BJ (cell line): ENCODE data around the gene ADD3. TPM values are rescaled to one million over a fixed set of nuclear protein-coding genes. Genes with fewer than 3 reads are reported as not detected.

ENCODE experiments used
- CTCF ChIA-PET: fragments of 350-600 bp; formaldehyde crosslinking; extraction: SDS; loops from one replicate; lab custom pipeline; 2021; ENCODE audit warnings: antibody characterized with exemption, inconsistent platforms; lab: Yijun Ruan, JAX
- POLR2A ChIA-PET: fragments of 300-600 bp; sonication (Branson Sonifier 250); formaldehyde crosslinking; extraction: SDS; loops from one replicate; lab custom pipeline; 2021; ENCODE audit warnings: antibody characterized with exemption; lab: Charles Lee
- DNase-seq: peaks from one replicate; pipeline ENCODE4 v3.0.0-alpha.2; 2011; ENCODE audit warnings: low read depth
- H3K27me3 ChIP-seq: 2 replicates; pipeline ENCODE4 v1.6.0; 2011; ENCODE audit warnings: low read length; ENCODE audit not compliant: control insufficient read depth, insufficient read depth
- H3K36me3 ChIP-seq: 2 replicates; pipeline ENCODE4 v1.5.1; 2011; ENCODE audit warnings: low read length; ENCODE audit not compliant: control insufficient read depth, insufficient read depth
- H3K4me3 ChIP-seq: 2 replicates; pipeline ENCODE4 v1.5.1; 2011; ENCODE audit warnings: low read depth, mild to moderate bottlenecking, control low read depth, low read length
- CTCF ChIP-seq: IDR thresholded peaks from 2 replicates; pipeline ENCODE4 v1.5.1; 2011; ENCODE audit warnings: low read depth, mild to moderate bottlenecking, control low read depth, inconsistent platforms, low read length, moderate library complexity; ENCODE audit not compliant: insufficient read depth
- polyA plus RNA-seq: library from polyadenylated mRNA; depleted of rRNA; stranded (reverse); fragments of >200 nt; gene quantifications from 2 replicates; pipeline ENCODE4 v1.2.3, GENCODE V29; 2011

The ADD3 gene
- polyA plus RNA-seq, 1 experiment, result 52.0 TPM

- peaks cover 8% of the 10 kb centered on the region for H3K27me3 ChIP-seq
- no peak for TF ChIP-seq CTCF
- no peak overlapping the region for H3K4me3 ChIP-seq
- ChIA-PET CTCF (interaction anchor here (1.4 kb wide), 1 partner anchor 20 kb away, joined by 3 read pairs; no protein-coding TSS in a partner anchor), POLR2A (no interaction called here)
- DNase-seq, result no peak
- H3K36me3 ChIP-seq, result no peaks in the 10 kb centered on the region
These were observed 152.3 kb downstream of the ADD3 start for GRCh38 chr10:110160081-110160480.

- no peaks in the 10 kb centered on the region for H3K36me3 ChIP-seq
- POLR2A ChIA-PET, result no interaction called here
- no peak for DNase-seq
- CTCF ChIA-PET, result interaction anchor here (1.4 kb wide), 1 partner anchor 19 kb away, joined by 3 read pairs; no protein-coding TSS in a partner anchor
- no peak overlapping the region for H3K4me3 ChIP-seq
- no peak for TF ChIP-seq CTCF
- peaks cover 9% of the 10 kb centered on the region for H3K27me3 ChIP-seq
These were observed 152.7 kb downstream of the ADD3 start for GRCh38 chr10:110160522-110160921.

- H3K36me3 ChIP-seq, result no peaks in the 10 kb centered on the region
- POLR2A ChIA-PET, result no interaction called here
These were observed 155.0 kb downstream of the ADD3 start for GRCh38 chr10:110162741-110163145.

GRCh38 chr10:110163192-110163773, 155.5 kb downstream of the ADD3 start:
- no peak for DNase-seq
- H3K27me3 ChIP-seq, result peaks cover 15% of the 10 kb centered on the region
- no peak overlapping the region for H3K4me3 ChIP-seq
- no peak for TF ChIP-seq CTCF
- CTCF ChIA-PET, result interaction anchor here (0.9 to 2.0 kb wide), 2 partner anchors 10 to 72 kb away, joined by 3 to 4 read pairs; no protein-coding TSS in a partner anchor
- POLR2A ChIA-PET, result no interaction called here
- no peaks in the 10 kb centered on the region for H3K36me3 ChIP-seq

More at GRCh38 chr10:110162741-110163145, 155.0 kb downstream of the ADD3 start:
- no peak for TF ChIP-seq CTCF
- DNase-seq, result no peak
- H3K27me3 ChIP-seq, result peaks cover 14% of the 10 kb centered on the region
- no peak overlapping the region for H3K4me3 ChIP-seq
- CTCF ChIA-PET, result no interaction called here

GRCh38 chr10:110163841-110164240, 156.1 kb downstream of the ADD3 start:
- TF ChIP-seq CTCF, result no peak
- no peak for DNase-seq
- ChIA-PET CTCF (interaction anchor here (0.9 to 2.0 kb wide), 2 partner anchors 9 to 71 kb away, joined by 3 to 4 read pairs; no protein-coding TSS in a partner anchor), POLR2A (no interaction called here)
- peaks cover 19% of the 10 kb centered on the region for H3K27me3 ChIP-seq
- no peaks in the 10 kb centered on the region for H3K36me3 ChIP-seq
- H3K4me3 ChIP-seq, result no peak overlapping the region
